CD14-positive monocyte (primary cell): Measurements from ENCODE around the gene SCRN1. TPM values are rescaled to one million over a fixed set of nuclear protein-coding genes. Genes with fewer than 3 reads are reported as not detected.

Source experiments
- DNase-seq, 3 donors: peaks; one replicate each; pipeline ENCODE4 v3.0.0-alpha.2; 2011 to 2022
- H2AFZ ChIP-seq: 2 replicates; pipeline ENCODE4 v1.6.0; 2012; ENCODE audit warnings: mild to moderate bottlenecking, low read depth, low read length, inconsistent platforms; ENCODE audit not compliant: insufficient read depth, poor library complexity, severe bottlenecking
- H3K27ac ChIP-seq, 2 donors: 1 replicate in 1 of 2; 2 replicates in 1 of 2; pipeline ENCODE4 v1.5.1; 2012 to 2013; ENCODE audit warnings: low read length in 2 of 2, control low read depth in 1 of 2, inconsistent platforms in 1 of 2, low read depth in 1 of 2, mild to moderate bottlenecking in 1 of 2
- H3K27me3 ChIP-seq, 2 donors: one replicate each; pipeline versions ENCODE4 v1.6.0 to v1.6.1; 2011 to 2013; ENCODE audit warnings: low read length in 2 of 2; ENCODE audit not compliant: control insufficient read depth in 2 of 2, insufficient read depth in 2 of 2
- H3K36me3 ChIP-seq, 2 donors: replicated peaks in 1 of 2; 1 replicate in 1 of 2; 2 replicates in 1 of 2; pipeline versions ENCODE4 v1.5.1 to v1.6.1; 2012 to 2013; ENCODE audit warnings: low read length in 2 of 2, control low read depth in 1 of 2, inconsistent platforms in 1 of 2, mild to moderate bottlenecking in 1 of 2; ENCODE audit not compliant: insufficient read depth in 2 of 2, control insufficient read depth in 1 of 2
- H3K4me1 ChIP-seq, 2 donors: 1 replicate in 1 of 2; 2 replicates in 1 of 2; pipeline versions ENCODE4 v1.5.1 to v1.6.1; 2012 to 2013; ENCODE audit warnings: low read length in 2 of 2, control low read depth in 1 of 2, inconsistent platforms in 1 of 2, mild to moderate bottlenecking in 1 of 2, moderate library complexity in 1 of 2; ENCODE audit not compliant: insufficient read depth in 2 of 2, control insufficient read depth in 1 of 2
- H3K4me2 ChIP-seq: replicated peaks from 2 replicates; pipeline ENCODE3; 2012; ENCODE audit warnings: low read length, moderate library complexity, mild to moderate bottlenecking; ENCODE audit not compliant: poor library complexity, severe bottlenecking; ENCODE audit errors: extremely low read depth
- H3K4me3 ChIP-seq, 3 experiments: fragments of 200-600 bp in 1 of 3; sonication (generic) in 1 of 3; replicated peaks in 1 of 3; 1 replicate in 2 of 3; 2 replicates in 1 of 3; pipeline ENCODE4 v1.5.1; 2011 to 2013; ENCODE audit warnings: low read length in 3 of 3, mild to moderate bottlenecking in 3 of 3, control low read depth in 2 of 3, low read depth in 2 of 3, inconsistent platforms in 1 of 3, moderate library complexity in 1 of 3
- H3K79me2 ChIP-seq: 2 replicates; pipeline ENCODE4 v1.6.0; 2012; ENCODE audit warnings: mild to moderate bottlenecking, control low read depth, inconsistent platforms, low read length, moderate library complexity; ENCODE audit not compliant: insufficient read depth
- H3K9ac ChIP-seq: 2 replicates; pipeline ENCODE4 v1.6.0; 2017; ENCODE audit warnings: low read length, mild to moderate bottlenecking; ENCODE audit not compliant: insufficient read depth, poor library complexity, severe bottlenecking
- H3K9me3 ChIP-seq, 2 donors: replicated peaks in 1 of 2; 1 replicate in 1 of 2; 2 replicates in 1 of 2; pipeline versions ENCODE4 v1.5.1 to v1.6.1; 2012 to 2013; ENCODE audit warnings: low read length in 2 of 2, control low read depth in 1 of 2; ENCODE audit not compliant: control insufficient read depth in 1 of 2, insufficient read depth in 1 of 2
- H4K20me1 ChIP-seq: 2 replicates; pipeline ENCODE4 v1.6.0; 2012; ENCODE audit warnings: mild to moderate bottlenecking, low read length, control low read depth, moderate library complexity; ENCODE audit not compliant: insufficient read depth
- H3K27ac Mint-ChIP-seq, 7 donors: one replicate each; pipeline ENCODE4 v1.8.0; 2020; ENCODE audit warnings: mild to moderate bottlenecking in 7 of 7, mixed read lengths in 7 of 7, moderate library complexity in 6 of 7, inconsistent platforms in 2 of 7
- H3K27me3 Mint-ChIP-seq, 3 donors: one replicate each; pipeline ENCODE4 v1.8.0; 2021 to 2022; ENCODE audit warnings: low read depth in 3 of 3, mild to moderate bottlenecking in 3 of 3, mixed read lengths in 3 of 3, moderate library complexity in 3 of 3, inconsistent platforms in 1 of 3
- H3K36me3 Mint-ChIP-seq, 2 donors: one replicate each; pipeline ENCODE4 v1.8.0; 2020; ENCODE audit warnings: mixed read lengths in 2 of 2, inconsistent platforms in 1 of 2, mild to moderate bottlenecking in 1 of 2
- H3K4me1 Mint-ChIP-seq: one replicate; pipeline ENCODE4 v1.8.0; 2020; ENCODE audit warnings: mild to moderate bottlenecking, mixed read lengths
- H3K4me3 Mint-ChIP-seq, 2 donors: one replicate each; pipeline ENCODE4 v1.8.0; 2020; ENCODE audit warnings: mild to moderate bottlenecking in 2 of 2, mixed read lengths in 2 of 2, moderate library complexity in 1 of 2
- H3K9me3 Mint-ChIP-seq, 7 donors: one replicate each; pipeline ENCODE4 v1.8.0; 2020 to 2022; ENCODE audit warnings: mixed read lengths in 7 of 7, mild to moderate bottlenecking in 6 of 7, moderate library complexity in 6 of 7, inconsistent platforms in 2 of 7
- CTCF ChIP-seq: fragments of 200-600 bp; IDR thresholded peaks from one replicate; pipeline ENCODE4 v1.8.0; 2022; ENCODE audit warnings: antibody characterized with exemption, mild to moderate bottlenecking
- WGBS: methylation state at CpG from one replicate; pipeline ENCODE4 v1.1.5; 2013; ENCODE audit warnings: missing lambda C conversion rate; ENCODE audit not compliant: insufficient coverage; 5-methylcytosine and 5-hydroxymethylcytosine counted together
- intact Hi-C, 2 donors: fragments of 100-400 bp; cut with micrococcal nuclease; formaldehyde crosslinking; loops; one replicate each; pipeline versions ENCODE4 v1.15.0 to v1.15.1; 2023
- polyA plus RNA-seq, 3 donors: library from polyadenylated mRNA; depleted of rRNA in 1 of 3; unstranded in 2 of 3; stranded (reverse) in 1 of 3; fragments of 300-500 nt in 2 of 3; fragments of >200 nt in 1 of 3; fragmentation: Illumina TruSeq in 2 of 3; gene quantifications; 1 replicate in 2 of 3; 2 replicates in 1 of 3; pipeline ENCODE4 v1.2.3, GENCODE V29; 2012 to 2021

Gene SCRN1
- polyA plus RNA-seq, 3 donors = 8.4 to 12.1 (median 8.6) TPM

DNA sequence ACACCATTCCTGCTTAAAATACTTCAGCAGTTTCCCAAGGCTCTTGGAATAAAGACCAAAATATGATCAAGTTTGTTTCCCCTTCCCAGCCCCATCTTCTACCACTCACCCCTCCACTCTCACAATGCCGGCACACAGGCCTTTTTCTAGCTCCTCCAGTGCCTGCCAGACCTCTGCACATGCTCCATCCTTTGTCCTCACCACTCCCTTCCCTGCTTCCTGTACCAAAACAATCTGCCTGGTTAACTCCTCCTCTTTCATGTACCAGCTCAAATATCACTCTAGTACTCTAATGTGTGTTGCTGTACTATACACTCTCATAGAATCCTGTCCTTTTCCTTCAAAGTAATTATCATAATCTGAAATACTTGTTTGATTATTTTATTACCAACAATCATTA is 19.4 kb downstream of the SCRN1 start:
- WGBS = 100% methylated on average over 1 of the region's 1 CpG
- Histone ChIP-seq H3K4me1 (peaks cover under 1 to 8% of the 10 kb centered on the region in 2 donors), H3K36me3 (peaks cover 0 to 22% of the 10 kb centered on the region in 2 donors), H3K4me3 (no peak overlapping the region), H3K9ac (no peak overlapping the region), H3K27me3 (no peaks in the 10 kb centered on the region), H3K9me3 (no peaks in the 10 kb centered on the region), H3K79me2 (peaks cover 17% of the 10 kb centered on the region), H3K27ac (no peak overlapping the region), H2AFZ (no peak overlapping the region), H3K4me2 (no peak overlapping the region), H4K20me1 (no peaks in the 10 kb centered on the region)
- TF ChIP-seq CTCF = no peak
- Mint-ChIP-seq H3K4me1 (peaks cover 11% of the 10 kb centered on the region), H3K36me3 (peaks cover 16 to 18% of the 10 kb centered on the region in 2 donors), H3K27ac (no peak overlapping the region), H3K4me3 (no peak overlapping the region), H3K9me3 (peaks cover 0 to 4% (median 0%) of the 10 kb centered on the region in 7 donors), H3K27me3 (peaks cover 0 to 3% (median 0%) of the 10 kb centered on the region in 3 donors)
- intact Hi-C loops = no loop called here
- DNase-seq = no peak

DNA sequence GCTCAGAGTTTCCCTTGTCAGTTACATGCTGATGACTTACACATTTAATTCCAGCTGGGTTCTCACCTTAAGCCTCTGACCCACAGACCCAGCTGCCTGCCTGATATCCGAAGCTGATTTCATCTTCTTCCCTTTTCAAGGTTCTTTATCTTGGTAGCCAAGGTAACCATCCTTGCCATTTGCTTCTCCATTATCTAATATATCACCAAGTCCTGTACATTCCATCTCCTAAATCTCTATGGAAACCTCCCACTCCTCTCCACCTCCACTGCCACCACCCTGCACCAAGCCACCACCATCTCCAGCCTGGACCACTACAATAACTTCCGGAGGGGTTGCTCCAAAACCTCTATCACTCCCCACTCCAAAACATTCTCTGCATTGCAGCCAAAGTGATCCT is 19.9 kb downstream of the SCRN1 start:
- Mint-ChIP-seq H3K36me3 (peaks cover 16 to 21% of the 10 kb centered on the region in 2 donors), H3K4me1 (peaks cover 9% of the 10 kb centered on the region), H3K27ac (no peak overlapping the region), H3K27me3 (peaks cover 0 to 3% (median 0%) of the 10 kb centered on the region in 3 donors), H3K4me3 (no peak overlapping the region), H3K9me3 (peaks cover 0 to 4% (median 0%) of the 10 kb centered on the region in 7 donors)
- Histone ChIP-seq H2AFZ (no peak overlapping the region), H3K79me2 (peaks cover 14% of the 10 kb centered on the region), H3K4me2 (no peak overlapping the region), H3K4me1 (peaks cover 0 to 4% of the 10 kb centered on the region in 2 donors), H3K9ac (no peak overlapping the region), H3K27ac (no peak overlapping the region), H3K4me3 (no peak overlapping the region), H4K20me1 (no peaks in the 10 kb centered on the region), H3K9me3 (no peaks in the 10 kb centered on the region), H3K27me3 (no peaks in the 10 kb centered on the region), H3K36me3 (peaks cover 0 to 22% of the 10 kb centered on the region in 2 donors)
- 73% methylated on average over 2 of the region's 2 CpGs for WGBS
- no peak for DNase-seq
- intact Hi-C loops = no loop called here
- TF ChIP-seq CTCF = no peak
